Loucy (cell line): ENCODE data around the gene OGFOD3.

ENCODE experiments used
- H2AFZ ChIP-seq: fragments of 200-600 bp; sonication (generic); 2 replicates; pipeline ENCODE4 v1.6.0; 2016; ENCODE audit warnings: antibody characterized with exemption, mild to moderate bottlenecking, low read length, moderate library complexity
- H3F3A ChIP-seq: fragments of 200-600 bp; 2 replicates; pipeline ENCODE4 v1.6.0; 2016; ENCODE audit warnings: antibody characterized with exemption, low read depth, mild to moderate bottlenecking
- H3K27me3 ChIP-seq: fragments of 200-600 bp; sonication (generic); 2 replicates; pipeline ENCODE4 v1.6.1; 2014; ENCODE audit warnings: low read length, mild to moderate bottlenecking; ENCODE audit not compliant: insufficient read depth, poor library complexity, severe bottlenecking
- H3K36me3 ChIP-seq: fragments of 200-600 bp; sonication (generic); 2 replicates; pipeline ENCODE4 v1.6.1; 2016; ENCODE audit warnings: low read length; ENCODE audit not compliant: insufficient read depth
- H3K4me1 ChIP-seq: fragments of 200-600 bp; sonication (generic); 2 replicates; pipeline ENCODE4 v1.5.1; 2014; ENCODE audit warnings: low read length, mild to moderate bottlenecking; ENCODE audit not compliant: insufficient read depth, poor library complexity, severe bottlenecking
- H3K4me2 ChIP-seq: fragments of 200-600 bp; sonication (generic); 2 replicates; pipeline ENCODE4 v1.6.0; 2014; ENCODE audit warnings: antibody characterized with exemption, low read length, low read depth, mild to moderate bottlenecking; ENCODE audit not compliant: poor library complexity, severe bottlenecking
- H3K4me3 ChIP-seq: fragments of 200-600 bp; sonication (generic); 2 replicates; pipeline ENCODE4 v1.5.1; 2014; ENCODE audit warnings: low read length, mild to moderate bottlenecking, mixed read lengths; ENCODE audit not compliant: poor library complexity, severe bottlenecking
- H3K79me2 ChIP-seq: fragments of 200-600 bp; sonication (generic); 2 replicates; pipeline ENCODE4 v1.6.1; 2014; ENCODE audit warnings: low read length; ENCODE audit not compliant: insufficient read depth
- H3K9ac ChIP-seq: fragments of 200-600 bp; sonication (generic); 2 replicates; pipeline ENCODE4 v1.6.0; 2014; ENCODE audit warnings: mild to moderate bottlenecking, low read depth, low read length, moderate library complexity; ENCODE audit not compliant: poor library complexity, severe bottlenecking
- H3K9me2 ChIP-seq: fragments of 200-600 bp; sonication (generic); replicated peaks from 2 replicates; pipeline ENCODE4 v1.6.1; 2016; ENCODE audit warnings: low read depth, low read length, mixed read lengths
- H3K9me3 ChIP-seq: fragments of 200-600 bp; sonication (generic); 2 replicates; pipeline ENCODE4 v1.6.1; 2014; ENCODE audit warnings: mild to moderate bottlenecking, antibody characterized with exemption, low read length, low read depth; ENCODE audit not compliant: insufficient read depth
- H4K20me1 ChIP-seq: fragments of 200-600 bp; sonication (generic); 2 replicates; pipeline ENCODE4 v1.6.0; 2014; ENCODE audit warnings: antibody characterized with exemption, low read length, mild to moderate bottlenecking; ENCODE audit not compliant: insufficient read depth, poor library complexity, severe bottlenecking
- EZH2phosphoT487 ChIP-seq: fragments of 200-600 bp; IDR thresholded peaks from 2 replicates; pipeline ENCODE4 v1.6.1; 2018; ENCODE audit warnings: antibody characterized with exemption, mild to moderate bottlenecking, moderate library complexity, borderline replicate concordance
- TF ChIP-seq, protein P1 (sequence below): fragments of 200-600 bp; sonication (generic); conservative IDR thresholded peaks from 2 replicates; pipeline ENCODE4 v1.5.1; 2014; ENCODE audit warnings: mild to moderate bottlenecking, antibody characterized with exemption, low read length

Gene OGFOD3

GRCh38 chr17:82397449-82398335 lies 20.7 kb downstream of the OGFOD3 start:
- Histone ChIP-seq H3K27me3 (no peaks in the 10 kb centered on the region), H2AFZ (no peak overlapping the region), H3K9me2 (no peaks in the 10 kb centered on the region), H4K20me1 (no peaks in the 10 kb centered on the region), H3K79me2 (no peaks in the 10 kb centered on the region), H3K36me3 (peaks cover 5% of the 10 kb centered on the region; the same call in 1 of the 2 replicates), H3K9ac (no peak overlapping the region), H3K9me3 (no peaks in the 10 kb centered on the region), H3K4me3 (no peak overlapping the region), H3K4me2 (no peak overlapping the region), H3K4me1 (peaks cover 27% of the 10 kb centered on the region), H3F3A (peaks cover 9% of the 10 kb centered on the region)
- no peak for TF ChIP-seq EZH2phosphoT487
- TF ChIP-seq, protein P1, sequence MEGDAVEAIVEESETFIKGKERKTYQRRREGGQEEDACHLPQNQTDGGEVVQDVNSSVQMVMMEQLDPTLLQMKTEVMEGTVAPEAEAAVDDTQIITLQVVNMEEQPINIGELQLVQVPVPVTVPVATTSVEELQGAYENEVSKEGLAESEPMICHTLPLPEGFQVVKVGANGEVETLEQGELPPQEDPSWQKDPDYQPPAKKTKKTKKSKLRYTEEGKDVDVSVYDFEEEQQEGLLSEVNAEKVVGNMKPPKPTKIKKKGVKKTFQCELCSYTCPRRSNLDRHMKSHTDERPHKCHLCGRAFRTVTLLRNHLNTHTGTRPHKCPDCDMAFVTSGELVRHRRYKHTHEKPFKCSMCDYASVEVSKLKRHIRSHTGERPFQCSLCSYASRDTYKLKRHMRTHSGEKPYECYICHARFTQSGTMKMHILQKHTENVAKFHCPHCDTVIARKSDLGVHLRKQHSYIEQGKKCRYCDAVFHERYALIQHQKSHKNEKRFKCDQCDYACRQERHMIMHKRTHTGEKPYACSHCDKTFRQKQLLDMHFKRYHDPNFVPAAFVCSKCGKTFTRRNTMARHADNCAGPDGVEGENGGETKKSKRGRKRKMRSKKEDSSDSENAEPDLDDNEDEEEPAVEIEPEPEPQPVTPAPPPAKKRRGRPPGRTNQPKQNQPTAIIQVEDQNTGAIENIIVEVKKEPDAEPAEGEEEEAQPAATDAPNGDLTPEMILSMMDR: no peak

GRCh38 chr17:82396601-82397435 lies 21.6 kb downstream of the OGFOD3 start:
- Histone ChIP-seq H3K27me3 (no peaks in the 10 kb centered on the region), H3F3A (peaks cover 9% of the 10 kb centered on the region), H3K4me1 (peaks cover 25% of the 10 kb centered on the region), H3K4me2 (no peak overlapping the region), H2AFZ (no peak overlapping the region), H4K20me1 (no peaks in the 10 kb centered on the region), H3K79me2 (no peaks in the 10 kb centered on the region), H3K9me3 (no peaks in the 10 kb centered on the region), H3K9ac (no peak overlapping the region), H3K36me3 (peaks cover 5% of the 10 kb centered on the region; the same call in 1 of the 2 replicates), H3K4me3 (no peak overlapping the region), H3K9me2 (no peaks in the 10 kb centered on the region)
- TF ChIP-seq, protein P1: no peak
- TF ChIP-seq EZH2phosphoT487: no peak

- no peak for TF ChIP-seq EZH2phosphoT487
- TF ChIP-seq, protein P1: no peak
- Histone ChIP-seq H2AFZ (no peak overlapping the region), H3K9ac (no peak overlapping the region), H3K4me1 (peaks cover 4% of the 10 kb centered on the region), H3K4me2 (no peak overlapping the region), H3K79me2 (no peaks in the 10 kb centered on the region), H3K36me3 (peaks cover 5% of the 10 kb centered on the region; the same call in 1 of the 2 replicates), H3F3A (0 out of 2 replicates have a peak, but pooled peaks cover 3% of the 10 kb centered on the region), H3K4me3 (no peak overlapping the region), H3K27me3 (no peaks in the 10 kb centered on the region), H4K20me1 (no peaks in the 10 kb centered on the region), H3K9me3 (no peaks in the 10 kb centered on the region), H3K9me2 (no peaks in the 10 kb centered on the region)
These were observed 24.1 kb downstream of the OGFOD3 start for GRCh38 chr17:82394278-82394677.
